Neural progenitor cell (in vitro differentiated cells): ENCODE results near the gene NRGN. TPM values are rescaled to one million over a fixed set of nuclear protein-coding genes. Genes with fewer than 3 reads are reported as not detected.

Experiments
- DNase-seq: peaks from one replicate; pipeline ENCODE4 v3.0.0-alpha.2; 2016; ENCODE audit warnings: low spot score
- H2AFZ ChIP-seq: fragments of 200-600 bp; sonication (generic); replicated peaks from 2 replicates; pipeline ENCODE4 v1.6.1; 2016; ENCODE audit warnings: antibody characterized with exemption
- H3F3A ChIP-seq: fragments of 200-600 bp; sonication (generic); 2 replicates; pipeline ENCODE4 v1.6.1; 2016; ENCODE audit warnings: antibody characterized with exemption, low read depth
- H3K27ac ChIP-seq: fragments of 200-600 bp; sonication (generic); 2 replicates; pipeline ENCODE4 v1.5.1; 2016; ENCODE audit warnings: mild to moderate bottlenecking
- H3K27me3 ChIP-seq: fragments of 200-600 bp; sonication (generic); 2 replicates; pipeline ENCODE4 v1.6.1; 2016; ENCODE audit warnings: mild to moderate bottlenecking, moderate library complexity
- H3K36me3 ChIP-seq: fragments of 200-600 bp; sonication (generic); 2 replicates; pipeline ENCODE4 v1.5.1; 2016
- H3K4me1 ChIP-seq: fragments of 200-600 bp; sonication (generic); 2 replicates; pipeline ENCODE4 v1.6.1; 2016; ENCODE audit warnings: mixed run types
- H3K4me2 ChIP-seq: fragments of 200-600 bp; sonication (generic); 2 replicates; pipeline ENCODE4 v1.6.1; 2016
- H3K4me3 ChIP-seq: fragments of 200-600 bp; sonication (generic); 2 replicates; pipeline ENCODE4 v1.5.1; 2016
- H3K79me2 ChIP-seq: fragments of 200-600 bp; sonication (generic); 2 replicates; pipeline ENCODE4 v1.6.1; 2016; ENCODE audit warnings: low read depth
- H3K9ac ChIP-seq: fragments of 200-600 bp; sonication (generic); 2 replicates; pipeline ENCODE4 v1.6.1; 2016
- H3K9me3 ChIP-seq: fragments of 200-600 bp; sonication (generic); 2 replicates; pipeline ENCODE4 v1.5.1; 2016; ENCODE audit warnings: low read depth
- H4K20me1 ChIP-seq: fragments of 200-600 bp; sonication (generic); 2 replicates; pipeline ENCODE4 v1.6.1; 2016; ENCODE audit warnings: low read depth
- H3K27ac Mint-ChIP-seq: 3 replicates; pipeline ENCODE4 v1.8.0; 2021; ENCODE audit warnings: mixed read lengths
- H3K27me3 Mint-ChIP-seq: 2 replicates; pipeline ENCODE4 v1.8.0; 2022; ENCODE audit warnings: low read depth, mild to moderate bottlenecking, inconsistent platforms, moderate library complexity, mixed read lengths; ENCODE audit not compliant: insufficient read depth
- H3K36me3 Mint-ChIP-seq: 3 replicates; pipeline ENCODE4 v1.8.0; 2021; ENCODE audit warnings: mixed read lengths
- H3K4me1 Mint-ChIP-seq: 3 replicates; pipeline ENCODE4 v1.8.0; 2021; ENCODE audit warnings: mixed read lengths
- H3K4me3 Mint-ChIP-seq: 3 replicates; pipeline ENCODE4 v1.8.0; 2021; ENCODE audit warnings: mild to moderate bottlenecking, moderate library complexity, mixed read lengths
- H3K9me3 Mint-ChIP-seq: 3 replicates; pipeline ENCODE4 v1.8.0; 2020; ENCODE audit warnings: mixed read lengths
- CTCF ChIP-seq: fragments of 200-600 bp; sonication (generic); IDR thresholded peaks from 2 replicates; pipeline ENCODE4 v1.5.1; 2017; ENCODE audit warnings: antibody characterized with exemption, mild to moderate bottlenecking
- EZH2 ChIP-seq: fragments of 200-600 bp; sonication (generic); IDR thresholded peaks from 2 replicates; pipeline ENCODE4 v1.6.1; 2017; ENCODE audit warnings: antibody characterized with exemption, mild to moderate bottlenecking, moderate library complexity
- EZH2phosphoT487 ChIP-seq: fragments of 200-600 bp; sonication (generic); IDR thresholded peaks from 2 replicates; pipeline ENCODE4 v1.6.1; 2017; ENCODE audit warnings: antibody characterized with exemption
- total RNA-seq: library from RNA; depleted of rRNA; stranded (reverse); fragments of >200 nt; gene quantifications from 2 replicates; pipeline ENCODE4 v1.2.3, GENCODE V29; 2015; ENCODE audit warnings: low replicate concordance

NRGN gene
- total RNA-seq, 1 donor from 2014 or later: 0.39 TPM

DNA sequence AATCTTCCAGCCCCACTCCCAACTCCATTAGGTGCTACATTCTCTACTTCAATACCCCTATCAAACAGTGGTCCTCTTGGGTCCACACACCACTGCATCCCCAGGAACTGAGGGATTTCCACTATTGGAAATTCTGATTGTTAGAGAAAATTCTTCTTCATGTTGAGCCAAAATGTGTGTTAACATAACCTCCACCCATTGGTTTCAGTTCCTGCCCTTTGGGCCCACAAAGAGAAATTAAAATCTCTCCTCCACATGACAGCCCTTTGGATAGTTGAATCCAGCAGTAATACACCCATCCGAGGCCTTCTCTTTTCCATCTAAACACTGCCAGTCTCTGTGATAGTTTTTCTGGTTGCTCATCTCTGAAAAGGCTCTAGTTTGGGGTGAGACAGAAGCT lies 10.2 kb downstream of the NRGN start:
- no peak overlapping the region for H3K4me2 ChIP-seq
- H3K27ac ChIP-seq: no peak overlapping the region
- H3K79me2 ChIP-seq: no peaks in the 10 kb centered on the region
- no peak for DNase-seq
- peaks cover 91% of the 10 kb centered on the region for H3K27me3 ChIP-seq
- Mint-ChIP-seq H3K4me3 (no peak overlapping the region), H3K27ac (no peak overlapping the region), H3K4me1 (peaks cover 30% of the 10 kb centered on the region), H3K36me3 (peaks cover 18% of the 10 kb centered on the region), H3K27me3 (peaks cover 77% of the 10 kb centered on the region), H3K9me3 (peaks cover 18% of the 10 kb centered on the region)
- no peak overlapping the region for H3K9ac ChIP-seq
- H3K9me3 ChIP-seq: no peaks in the 10 kb centered on the region
- H2AFZ ChIP-seq: no peak overlapping the region
- peaks cover 5% of the 10 kb centered on the region for H4K20me1 ChIP-seq
- TF ChIP-seq CTCF: no peak
- no peak for TF ChIP-seq EZH2
- no peak for TF ChIP-seq EZH2phosphoT487
- no peak overlapping the region for H3K4me3 ChIP-seq
- no peaks in the 10 kb centered on the region for H3K36me3 ChIP-seq
- H3F3A ChIP-seq: peaks cover 5% of the 10 kb centered on the region
- H3K4me1 ChIP-seq: peaks cover 14% of the 10 kb centered on the region

GRCh38 chr11:124751391-124751740 lies 11.6 kb downstream of the NRGN start:
- Histone ChIP-seq H3K36me3 (no peaks in the 10 kb centered on the region), H3K4me2 (no peak overlapping the region), H2AFZ (no peak overlapping the region), H3K4me3 (no peak overlapping the region), H3K27me3 (peaks cover 88% of the 10 kb centered on the region), H3K9me3 (no peaks in the 10 kb centered on the region), H3F3A (peaks cover 4% of the 10 kb centered on the region), H3K27ac (no peak overlapping the region), H3K9ac (no peak overlapping the region), H3K79me2 (no peaks in the 10 kb centered on the region), H3K4me1 (peaks cover under 1% of the 10 kb centered on the region), H4K20me1 (no peaks in the 10 kb centered on the region)
- Mint-ChIP-seq H3K4me3 (no peak overlapping the region), H3K27ac (no peak overlapping the region), H3K27me3 (peaks cover 70% of the 10 kb centered on the region), H3K4me1 (peaks cover 25% of the 10 kb centered on the region), H3K9me3 (peaks cover 14% of the 10 kb centered on the region), H3K36me3 (peaks cover 14% of the 10 kb centered on the region)
- no peak for DNase-seq
- peak; percentile 56 for TF ChIP-seq EZH2
- TF ChIP-seq CTCF: no peak

- Mint-ChIP-seq H3K27ac (no peak within 1 kb of the TSS), H3K4me3 (no peak within 1 kb of the TSS), H3K9me3 (peaks cover 11% of the 10 kb centered on the region), H3K27me3 (peaks cover 71% of the 10 kb centered on the region), H3K4me1 (peaks cover 21% of the 10 kb centered on the region), H3K36me3 (peaks cover 12% of the 10 kb centered on the region)
- no peaks in the 10 kb centered on the region for H4K20me1 ChIP-seq
- H3K9me3 ChIP-seq: no peaks in the 10 kb centered on the region
- no peaks in the 10 kb centered on the region for H3K4me1 ChIP-seq
- H3K4me2 ChIP-seq: no peak within 1 kb of the TSS
- H3F3A ChIP-seq: no peaks in the 10 kb centered on the region
- no peak within 1 kb of the TSS for H3K4me3 ChIP-seq
- no peaks in the 10 kb centered on the region for H3K36me3 ChIP-seq
- H3K79me2 ChIP-seq: no peaks in the 10 kb centered on the region
- peak; percentile 56 for TF ChIP-seq EZH2
- no peak for TF ChIP-seq CTCF
- TF ChIP-seq EZH2phosphoT487: peak; percentile 40
- H3K27ac ChIP-seq: no peak within 1 kb of the TSS
- no peak within 1 kb of the TSS for H2AFZ ChIP-seq
- H3K9ac ChIP-seq: no peak within 1 kb of the TSS
- peaks cover 88% of the 10 kb centered on the region for H3K27me3 ChIP-seq
- DNase-seq: no peak
These were observed 12.2 kb downstream of the NRGN start, which contains the start of gene VSIG2 for GRCh38 chr11:124751741-124752470. TSS of gene VSIG2 (minus strand) at chr11:124752255. CDS start at chr11:124752137, 118 bp downstream.
